GM10847 (cell line): ENCODE data around the gene KCNN1.
A peak's percentile ranks its signal among the peaks of the same experiment; 100 is the strongest.

Source experiments
- POLR2A ChIP-seq: IDR thresholded peaks from 2 replicates; pipeline ENCODE4 v1.6.1; 2011; ENCODE audit not compliant: insufficient read length; ENCODE audit errors: extremely low read depth

KCNN1 gene

DNA sequence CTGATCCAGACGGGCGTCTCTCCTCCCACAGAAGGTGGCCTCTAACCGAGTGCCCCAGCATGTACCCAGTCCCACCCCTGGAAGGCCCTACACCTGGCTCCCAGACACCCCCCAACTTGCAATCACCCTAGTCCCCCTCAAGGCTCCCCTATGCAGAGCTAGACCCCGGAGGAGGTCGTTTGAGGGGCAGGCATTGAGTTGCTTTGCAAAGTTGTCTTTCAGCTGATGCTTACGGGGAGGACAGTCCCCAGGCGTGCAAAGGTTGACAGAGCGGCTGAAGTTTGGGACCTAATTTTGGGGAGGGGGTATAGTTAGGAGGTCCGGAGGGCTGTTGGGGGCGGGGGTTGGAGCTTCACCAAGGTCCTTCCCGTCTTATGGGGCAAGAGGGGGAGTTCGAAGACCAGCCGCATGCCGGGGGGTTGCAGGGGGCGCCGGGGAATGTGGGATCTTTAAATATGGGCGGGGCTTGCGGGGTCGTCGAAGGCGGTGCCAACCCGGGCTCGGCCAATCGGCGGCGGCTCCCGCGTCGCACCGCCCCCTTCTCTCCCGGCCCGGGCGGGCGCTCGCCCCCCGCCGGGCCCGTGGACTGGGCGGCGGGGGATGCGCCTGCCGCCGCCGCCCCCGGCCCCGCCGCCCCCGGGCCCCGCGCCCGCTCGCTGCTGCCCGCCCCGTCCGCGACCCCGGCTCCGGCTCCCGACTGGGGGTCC, at the start of gene KCNN1:
TSS of gene KCNN1 (plus strand) at position 558 of the 707 bp plus-strand sequence. CDS start 6,782 bp downstream, outside the sequence.
- no peak for TF ChIP-seq POLR2A

DNA sequence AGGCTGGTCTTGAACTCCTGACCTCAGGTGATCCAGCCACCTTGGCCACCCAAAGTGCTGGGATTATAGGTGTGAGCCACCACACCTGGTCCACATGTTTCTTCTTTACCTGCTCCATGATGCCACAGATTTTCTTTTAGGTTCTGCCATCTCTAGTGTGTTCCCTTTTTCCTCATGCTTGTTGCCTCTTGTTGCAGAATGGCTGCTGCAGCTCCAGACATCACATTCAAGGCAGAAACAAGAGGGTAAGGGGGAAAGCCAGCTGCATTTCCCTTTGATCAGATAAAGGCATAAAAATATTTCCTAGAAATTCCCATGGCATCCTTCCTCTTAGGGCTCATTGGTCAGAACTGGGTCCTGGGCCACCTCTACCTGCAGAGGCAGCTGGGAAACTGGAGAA, 46.4 kb upstream of the KCNN1 start:
- no peak for TF ChIP-seq POLR2A

DNA sequence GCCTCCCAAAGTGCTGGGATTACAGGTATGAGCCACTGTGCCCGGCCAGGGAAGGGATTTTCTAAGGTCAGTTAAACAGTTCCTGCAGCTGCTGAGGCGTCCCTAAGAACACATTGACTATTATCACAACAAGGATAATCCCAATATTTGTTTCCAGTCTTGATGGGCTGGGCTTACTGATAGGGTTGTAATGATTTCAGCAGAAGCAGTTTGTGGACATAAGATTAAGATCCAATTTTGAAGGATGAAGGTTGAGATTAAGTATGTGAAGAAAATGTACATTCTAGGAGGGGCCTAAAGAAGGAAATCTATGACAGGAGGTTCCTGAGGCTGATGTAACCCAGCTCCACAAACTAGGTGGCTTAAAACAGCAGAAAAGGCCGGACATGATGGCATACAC, 44.8 kb upstream of the KCNN1 start:
- no peak for TF ChIP-seq POLR2A

DNA sequence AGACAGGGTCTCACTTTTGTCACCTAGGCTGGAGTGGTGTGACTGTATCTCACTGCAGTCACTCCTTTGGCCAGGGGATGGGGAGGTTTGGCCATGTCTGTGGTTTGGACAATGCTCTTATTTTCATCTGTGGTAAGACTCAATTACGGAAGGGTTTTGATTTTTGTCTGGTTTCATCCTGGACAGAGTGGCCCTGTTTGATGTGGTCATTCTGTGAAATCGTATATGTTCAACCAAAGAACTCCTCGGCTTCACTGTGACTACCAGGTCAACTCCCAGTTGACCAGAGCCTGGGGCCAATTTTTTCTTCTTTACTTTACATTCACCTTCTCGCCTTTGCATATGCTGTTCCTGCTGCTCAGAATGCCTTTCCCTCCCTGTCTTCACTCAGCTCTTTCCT, 40.9 kb upstream of the KCNN1 start:
- no peak for TF ChIP-seq POLR2A

DNA sequence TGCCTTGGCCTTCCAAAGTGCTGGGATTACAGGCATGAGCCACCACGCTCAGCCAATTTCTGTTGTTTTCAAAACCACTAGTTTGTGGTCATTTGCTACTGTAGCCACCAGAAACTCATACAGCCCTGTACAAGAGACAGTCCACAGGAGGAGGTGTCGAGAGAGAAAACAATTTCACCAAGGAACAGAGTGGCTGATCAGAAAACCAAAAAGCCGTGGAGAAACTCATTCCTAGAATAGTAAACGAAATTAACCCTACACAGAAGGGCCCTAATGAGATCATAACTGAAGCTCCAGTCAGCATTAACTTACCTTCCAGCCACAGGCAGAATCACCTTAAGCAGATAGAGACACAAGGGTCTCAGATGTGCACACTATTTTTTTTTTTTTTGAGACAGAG, 37.9 kb upstream of the KCNN1 start:
- TF ChIP-seq POLR2A = no peak

DNA sequence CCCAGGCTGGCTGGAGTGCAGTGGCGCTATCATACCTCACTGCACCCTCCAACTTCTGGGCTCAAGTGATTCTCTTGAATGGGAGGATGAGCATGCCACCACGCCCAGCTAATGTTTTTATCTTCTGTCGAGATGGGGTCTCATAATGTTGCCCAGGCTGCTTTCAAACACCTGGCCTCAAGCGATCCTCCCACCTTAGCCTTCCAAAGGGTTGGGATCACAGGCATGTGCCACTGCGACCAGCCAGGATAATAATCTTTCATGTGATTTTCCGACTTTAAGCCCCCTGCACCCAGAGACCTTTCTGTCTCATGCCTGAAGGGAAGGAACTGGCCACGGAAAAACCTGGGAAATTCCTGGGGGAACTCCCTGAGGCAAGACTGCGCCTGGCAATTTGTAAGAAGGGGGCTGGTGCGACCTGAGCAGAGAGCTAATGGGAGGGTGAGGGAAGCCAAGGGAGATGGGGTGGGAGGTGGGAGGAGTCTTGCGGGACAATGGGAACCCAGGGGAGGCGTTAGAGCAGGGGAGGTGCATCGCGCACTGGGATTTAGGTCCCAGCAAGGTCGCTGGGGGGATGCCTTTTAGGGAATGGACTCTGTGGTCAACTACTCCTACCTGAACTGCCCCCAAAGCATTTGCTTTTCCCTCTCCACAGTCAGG, 35.2 kb upstream of the KCNN1 start:
- TF ChIP-seq POLR2A = no peak

DNA sequence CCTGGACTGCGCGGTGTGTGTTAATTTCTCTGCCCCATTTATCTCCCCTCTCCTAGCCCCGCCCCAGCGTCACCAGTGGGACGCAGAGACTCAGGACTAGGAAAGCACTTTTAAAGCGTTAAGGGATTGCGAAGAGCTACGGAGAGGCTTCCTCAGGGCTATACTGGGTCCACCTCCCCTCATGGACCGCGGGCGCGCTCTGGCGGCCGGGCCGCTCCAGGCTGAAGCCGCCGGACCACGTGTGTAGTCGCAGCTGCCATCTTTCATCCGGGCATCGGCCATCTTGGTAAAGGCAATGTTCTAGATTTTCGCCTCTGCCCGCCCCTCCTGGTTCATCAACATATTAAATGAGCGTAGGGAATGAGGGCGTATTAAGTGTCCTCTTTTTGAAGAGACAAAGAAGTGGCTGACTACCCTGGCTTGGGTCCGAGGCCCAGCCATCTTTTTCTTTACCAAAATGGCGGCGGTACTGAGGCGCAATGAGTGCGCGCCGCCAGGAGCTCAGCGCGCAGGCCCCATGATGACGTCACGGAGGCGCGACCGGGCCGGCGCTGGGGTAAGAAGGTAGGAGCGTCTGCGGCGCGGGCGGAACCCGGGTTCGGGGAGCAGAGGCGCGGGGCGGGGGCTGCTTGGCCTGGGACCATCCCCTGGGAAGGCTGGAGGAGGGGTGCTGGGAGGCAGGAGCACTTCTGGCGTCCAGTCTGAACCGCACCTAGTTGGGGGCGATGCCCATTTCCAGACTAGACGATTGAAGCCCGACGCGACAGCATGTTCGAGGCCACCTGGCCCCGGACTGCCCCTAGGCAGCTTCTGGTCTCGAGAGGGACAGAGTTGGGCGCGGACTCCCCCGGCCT, 34.2 kb upstream of the KCNN1 start, which contains the start of gene CCDC124:
TSS of gene CCDC124 (plus strand) at position 531 of the 854 bp plus-strand sequence. CDS start 3,406 bp downstream, outside the sequence.
- TF ChIP-seq POLR2A = peak; percentile 62

DNA sequence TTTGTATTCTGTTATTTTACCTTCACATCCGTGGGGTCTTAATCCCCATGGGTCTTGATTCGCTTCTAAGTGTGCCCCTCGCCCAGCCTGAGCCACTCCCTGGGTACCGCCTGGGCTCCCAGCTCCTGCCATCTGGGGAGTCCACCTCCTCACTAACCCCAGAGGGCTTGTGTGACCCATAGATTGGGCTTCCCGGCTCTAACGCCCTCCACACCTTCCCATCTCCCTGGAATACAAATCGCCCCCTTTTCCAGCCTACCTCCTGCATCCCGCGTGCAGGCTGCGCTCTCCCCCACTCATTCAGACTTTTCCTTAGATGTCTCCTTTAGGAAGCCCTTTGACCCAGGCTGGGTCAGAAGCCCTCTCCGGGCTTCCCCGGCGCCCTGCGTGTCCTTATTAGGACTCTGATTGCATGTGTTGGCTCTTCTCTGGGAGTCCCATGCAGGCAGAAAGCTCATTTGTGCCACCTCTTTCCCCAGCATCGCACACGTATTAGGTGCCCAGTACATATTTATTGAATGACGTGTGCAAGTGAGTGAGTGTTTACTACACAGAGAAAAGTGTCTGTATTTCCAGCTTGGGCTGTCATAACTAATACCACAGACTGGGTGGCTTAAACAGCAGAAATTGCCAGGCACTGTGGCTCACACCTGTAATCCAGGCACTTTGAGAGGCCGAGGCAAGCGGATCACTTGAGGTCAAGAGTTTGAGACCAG, 33.3 kb upstream of the KCNN1 start:
- no peak for TF ChIP-seq POLR2A

DNA sequence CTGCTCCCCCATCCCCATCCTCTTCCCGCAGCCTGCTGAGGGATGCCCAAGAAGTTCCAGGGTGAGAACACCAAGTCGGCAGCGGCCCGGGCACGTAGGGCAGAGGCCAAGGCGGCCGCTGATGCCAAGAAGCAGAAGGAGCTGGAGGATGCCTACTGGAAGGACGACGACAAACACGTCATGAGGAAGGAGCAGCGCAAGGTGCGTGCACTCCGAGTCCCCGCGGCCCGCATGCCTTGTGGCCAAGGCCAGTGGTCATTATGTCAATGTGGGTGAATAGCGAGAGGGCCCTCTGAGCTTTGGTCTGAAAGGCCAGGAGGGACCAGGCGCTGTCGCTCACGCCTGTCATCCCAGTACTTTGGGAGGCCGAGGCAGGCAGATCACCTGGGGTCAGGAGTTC, 30.5 kb upstream of the KCNN1 start:
- no peak for TF ChIP-seq POLR2A

DNA sequence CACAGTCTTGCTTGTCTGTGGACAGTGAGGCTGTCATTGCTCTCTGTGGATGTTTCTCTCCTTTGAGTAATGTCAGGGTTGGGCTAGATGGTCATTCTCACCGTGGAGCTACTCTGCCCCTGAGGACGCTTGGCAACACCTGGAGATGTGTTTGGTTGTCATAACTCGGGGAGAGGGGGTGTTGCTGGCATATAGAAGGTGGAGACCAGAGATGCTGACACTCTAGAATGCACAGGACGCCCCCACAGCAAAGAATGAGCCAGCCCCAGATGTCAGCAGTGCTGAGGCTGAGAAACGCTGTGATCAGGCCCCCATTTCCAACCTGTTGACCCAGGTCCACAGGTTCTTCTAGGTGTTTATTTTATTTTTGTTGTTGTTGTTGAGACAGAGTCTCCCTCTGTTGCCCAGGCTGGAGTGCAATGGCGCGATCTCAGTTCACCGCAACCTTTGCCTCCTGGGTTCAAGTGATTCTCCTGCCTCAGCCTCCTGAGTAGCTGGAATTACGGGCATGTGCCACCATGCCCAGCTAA, 29.5 kb upstream of the KCNN1 start:
- no peak for TF ChIP-seq POLR2A

DNA sequence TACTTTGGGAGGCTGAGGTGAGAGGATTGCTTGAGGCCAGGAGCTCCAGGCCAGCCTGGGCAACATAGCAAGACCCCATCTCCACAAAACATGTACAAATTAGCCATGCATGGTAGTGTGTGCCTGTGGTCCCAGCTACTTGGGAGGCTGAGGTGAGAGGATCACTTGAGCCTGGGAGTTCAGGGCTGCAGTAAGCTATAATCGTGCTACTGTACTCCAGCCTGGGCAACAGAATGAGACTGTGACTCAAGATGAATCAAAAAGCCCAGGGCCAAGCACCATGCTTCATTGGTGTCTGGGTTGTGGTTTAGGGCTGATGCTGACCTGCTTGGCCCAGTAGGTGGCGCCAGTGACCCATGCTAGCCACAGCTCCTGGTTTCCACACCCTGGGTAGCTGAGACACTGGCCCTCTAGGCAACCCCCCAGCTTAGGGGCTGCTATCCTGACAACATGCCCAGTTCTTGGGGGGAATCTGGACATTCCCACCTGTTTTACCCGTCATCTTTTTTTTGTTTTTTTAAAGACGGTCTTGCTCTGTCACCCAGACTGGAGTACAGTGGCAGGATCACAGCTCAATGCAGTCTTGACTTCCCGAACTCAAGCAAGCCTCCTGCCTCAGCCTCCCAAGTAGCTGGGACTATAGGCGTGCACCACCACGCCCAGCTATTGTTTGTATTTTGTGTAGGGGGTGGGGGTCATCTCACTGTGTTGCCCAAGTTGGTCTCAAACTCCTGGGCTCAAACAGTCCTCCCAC, 28.6 kb upstream of the KCNN1 start:
- TF ChIP-seq POLR2A = no peak

DNA sequence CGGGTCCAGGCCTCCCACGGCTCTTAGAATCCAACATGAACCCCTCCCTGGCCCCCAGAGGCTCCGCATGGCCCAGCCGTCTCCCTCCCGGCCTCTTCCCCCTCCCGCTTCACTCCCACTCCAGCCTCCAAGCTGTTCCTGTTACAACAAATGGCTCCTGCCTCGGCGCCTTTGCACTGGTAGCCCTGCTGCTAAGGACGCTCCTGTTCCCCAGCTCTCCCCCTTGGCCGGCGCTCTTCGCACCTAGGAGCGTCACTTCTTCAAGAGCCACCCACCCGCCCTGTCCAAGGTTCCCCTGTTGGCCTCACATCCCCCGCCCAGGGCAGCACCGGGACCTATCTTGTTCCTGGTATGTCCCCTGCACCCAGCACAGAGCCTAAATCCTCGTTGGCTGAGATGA, 24.7 kb upstream of the KCNN1 start:
- TF ChIP-seq POLR2A = no peak

DNA sequence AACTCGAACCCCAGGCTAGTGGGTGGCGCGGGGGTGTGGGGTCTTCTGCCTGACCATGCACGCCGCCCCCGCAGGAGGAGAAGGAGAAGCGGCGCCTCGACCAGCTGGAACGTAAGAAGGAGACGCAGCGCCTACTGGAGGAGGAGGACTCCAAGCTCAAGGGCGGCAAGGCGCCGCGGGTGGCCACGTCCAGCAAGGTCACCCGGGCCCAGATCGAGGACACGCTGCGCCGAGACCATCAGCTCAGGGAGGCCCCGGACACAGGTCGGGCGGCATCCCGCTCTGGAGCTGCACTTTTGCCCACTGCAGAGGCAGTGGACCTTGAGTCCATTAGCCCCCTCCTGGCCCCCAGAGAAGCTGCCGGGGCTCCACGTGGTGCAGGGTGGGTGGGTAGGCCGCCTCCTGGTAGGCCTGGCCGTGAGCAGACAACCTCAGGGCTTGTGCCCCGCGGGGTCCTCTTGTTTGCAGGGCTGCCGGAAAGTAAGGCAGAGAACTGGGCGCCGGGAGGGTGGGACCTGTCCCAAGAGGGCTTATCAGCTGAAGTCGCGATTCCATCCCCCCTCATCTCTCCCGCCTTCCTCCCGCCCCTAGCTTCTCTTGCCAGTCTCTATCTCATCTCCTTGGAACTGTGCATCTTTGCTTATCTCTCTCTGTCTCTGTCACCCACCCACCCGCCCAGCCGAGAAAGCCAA, 24.2 kb upstream of the KCNN1 start:
- no peak for TF ChIP-seq POLR2A
